ENCODE results near the gene LYPD6B.

DNA sequence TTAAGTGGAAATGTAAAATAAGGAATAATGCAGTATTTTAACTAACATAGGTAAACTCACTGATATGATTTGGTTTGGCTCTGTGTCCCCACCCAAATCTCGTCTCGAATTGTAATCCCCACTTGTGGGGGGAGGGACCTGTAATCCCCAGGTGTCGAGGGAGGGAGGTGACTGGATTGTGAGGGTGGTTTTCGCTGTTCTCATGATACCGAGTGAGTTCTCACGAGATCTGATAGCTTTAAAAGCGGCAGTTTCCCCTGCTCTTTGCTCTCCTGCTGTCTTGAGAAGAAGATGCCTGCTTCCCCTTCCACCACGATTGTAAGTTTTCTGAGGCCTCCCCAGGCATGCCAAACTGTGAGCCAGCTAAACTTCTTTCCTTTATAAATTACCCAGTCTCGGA is 182.5 kb downstream of the LYPD6B start:
- TF ChIP-seq CTCF (IDR thresholded peaks at IDR 0.05) = no peak
- no peak for TF ChIP-seq POLR2A (IDR thresholded peaks at IDR 0.05)

Data from body of pancreas (tissue), 4 donors.